Body of pancreas (tissue), 4 donors: ENCODE results near the gene SLC26A6. TPM values are rescaled to one million over a fixed set of nuclear protein-coding genes. Genes with fewer than 3 reads are reported as not detected.

Experiments
- ATAC-seq: fragments of 150-250 bp; one replicate; pipeline ENCODE4 v1.9.1; 2016
- DNase-seq, 4 donors: peaks; one replicate each; pipeline ENCODE4 v3.0.0-alpha.2; 2019
- H3K27ac ChIP-seq, 4 donors: fragments of 200-600 bp; sonication (generic); 1 replicate in 3 of 4; 2 replicates in 1 of 4; pipeline versions ENCODE4 v1.5.1 to v1.6.1; 2016 to 2019; ENCODE audit warnings: mild to moderate bottlenecking in 1 of 4, mixed read lengths in 1 of 4, moderate library complexity in 1 of 4
- H3K27me3 ChIP-seq, 2 donors: fragments of 200-600 bp; sonication (generic); one replicate each; pipeline ENCODE4 v1.6.0; 2016; ENCODE audit warnings: mild to moderate bottlenecking in 1 of 2
- H3K36me3 ChIP-seq, 2 donors: fragments of 200-600 bp; sonication (generic); replicated peaks in 1 of 2; 2 replicates each; pipeline ENCODE4 v1.5.1; 2016; ENCODE audit warnings: low read depth in 2 of 2; ENCODE audit not compliant: insufficient read depth in 1 of 2
- H3K4me1 ChIP-seq: fragments of 200-600 bp; sonication (generic); one replicate; pipeline ENCODE4 v1.6.0; 2016
- H3K4me3 ChIP-seq, 2 donors: fragments of 200-600 bp; sonication (generic); 1 replicate in 1 of 2; 2 replicates in 1 of 2; pipeline ENCODE4 v1.5.1; 2016 to 2019
- H3K9me3 ChIP-seq, 3 donors: fragments of 200-600 bp; sonication (generic); 1 replicate in 2 of 3; 2 replicates in 1 of 3; pipeline ENCODE4 v1.5.1; 2016
- CTCF ChIP-seq, 7 experiments: fragments of 450-650 bp in 4 of 7; fragments of 200-600 bp in 3 of 7; sonication (generic) in 3 of 7; IDR thresholded peaks; one replicate each; pipeline ENCODE4 v1.5.1; 2016 to 2019; ENCODE audit warnings: antibody characterized with exemption in 7 of 7
- POLR2A ChIP-seq, 3 donors: fragments of 450-650 bp; IDR thresholded peaks; one replicate each; pipeline ENCODE4 v1.6.1; 2016; ENCODE audit warnings: antibody characterized with exemption in 3 of 3, mild to moderate bottlenecking in 2 of 3
- WGBS, 2 donors: methylation state at CpG; one replicate each; pipeline ENCODE4 v1.1.5; 2017; 5-methylcytosine and 5-hydroxymethylcytosine counted together
- intact Hi-C: fragments of 100-400 bp; cut with DNase I; formaldehyde crosslinking; loops from one replicate; pipeline ENCODE4 v1.15.1; 2023
- total RNA-seq, 2 donors: library from RNA; depleted of rRNA; stranded (reverse); fragments of >200 nt; gene quantifications; one replicate each; pipeline ENCODE4 v1.1.0, GENCODE V29; 2016

SLC26A6 gene
- total RNA-seq, result 10 to 100 TPM; 17.8 to 35.0 TPM

DNA sequence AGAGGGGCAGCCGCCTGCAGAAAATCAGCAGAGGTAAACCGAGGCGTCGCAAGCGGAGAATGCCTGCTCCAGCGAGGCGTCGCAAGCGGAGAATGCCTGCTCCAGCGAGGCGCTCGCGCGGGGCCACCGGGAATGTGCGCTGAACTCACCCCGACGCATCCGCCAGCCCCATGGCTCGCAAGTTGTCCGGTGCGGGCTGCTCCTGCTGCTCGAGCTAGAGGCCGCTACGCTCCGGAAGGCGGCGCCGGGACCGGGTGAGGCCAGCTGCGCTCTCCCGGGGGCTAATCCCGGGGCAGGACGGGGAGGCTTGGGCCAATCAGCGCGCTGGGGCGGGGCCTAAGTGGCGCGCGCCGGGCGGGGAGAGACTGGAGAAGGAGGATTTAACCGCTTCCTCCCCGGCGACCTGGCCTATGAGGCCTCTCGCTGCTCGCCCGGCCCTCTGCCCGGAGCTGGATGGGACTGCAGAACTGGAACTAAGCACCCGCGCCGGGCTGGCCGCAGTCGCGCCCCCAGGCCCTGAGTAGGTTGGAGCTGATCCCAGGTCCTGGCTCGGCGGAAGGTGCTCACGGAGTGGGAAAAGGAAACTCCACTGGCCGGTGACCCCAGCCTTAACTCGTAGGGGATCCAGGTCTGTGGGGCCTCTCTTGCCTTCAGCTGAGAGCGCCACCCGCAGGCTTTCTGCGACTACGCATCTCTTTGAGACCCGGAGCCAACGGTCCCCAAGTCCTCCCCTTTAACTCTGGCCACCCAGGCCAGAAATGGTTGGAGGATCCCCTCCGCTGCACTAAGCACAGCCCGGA lies at the start of gene SLC26A6:
Gene SLC26A6, minus strand, starts transcription at position 240 of the 800 bp plus-strand sequence. Its CDS starts 68 bp downstream, at position 172.
- ATAC-seq (peak; percentile 99), DNase-seq (peak; percentile 96 to 97 (median 97))
- H3K27ac ChIP-seq, result peak within 1 kb of the TSS; percentile 37 to 72 (median 62)
- no peaks in the 10 kb centered on the region for H3K9me3 ChIP-seq
- intact Hi-C loops, result no loop called here
- H3K4me1 ChIP-seq, result peaks cover 19% of the 10 kb centered on the region
- WGBS, 2 donors, result 0% methylated on average over 68 of the region's 68 CpGs; no CpG with 5 or more reads in 1 of the 2 donors
- TF ChIP-seq POLR2A (IDR thresholded peaks at IDR 0.05) (peak; percentile 50 to 77 (median 77)), CTCF (IDR thresholded peaks at IDR 0.05) (peak; percentile 14 to 64 (median 39))
- H3K27me3 ChIP-seq, result no peaks in the 10 kb centered on the region
- H3K36me3 ChIP-seq, result no peaks in the 10 kb centered on the region
- peak within 1 kb of the TSS; percentile 80 to 88 for H3K4me3 ChIP-seq

- DNase-seq, result peak in 2 of 4 donors; percentile 30 to 49
- Histone ChIP-seq H3K9me3 (no peaks in the 10 kb centered on the region), H3K27me3 (no peaks in the 10 kb centered on the region), H3K4me3 (no peak overlapping the region), H3K27ac (peak overlapping the region in 1 of 4 donors; percentile 14), H3K36me3 (peaks cover 0 to 18% of the 10 kb centered on the region in 2 donors), H3K4me1 (peaks cover 21% of the 10 kb centered on the region)
- ATAC-seq, result no peak
- 38 to 63% methylated on average over 6 to 7 of the region's 7 CpGs for WGBS, 2 donors
- TF ChIP-seq CTCF (IDR thresholded peaks at IDR 0.05) (no peak), POLR2A (IDR thresholded peaks at IDR 0.05) (no peak)
- intact Hi-C loops, result no loop called here
Observed at GRCh38 chr3:48684480-48685143, 49.4 kb upstream of the SLC26A6 start.

GRCh38 chr3:48684054-48684349 lies 48.7 kb upstream of the SLC26A6 start:
- H3K9me3 ChIP-seq, result no peaks in the 10 kb centered on the region
- intact Hi-C loops, result no loop called here
- 66 to 74% methylated on average over 8 of the region's 8 CpGs for WGBS, 2 donors
- ATAC-seq (no peak), DNase-seq (no peak)
- H3K4me1 ChIP-seq, result peaks cover 21% of the 10 kb centered on the region
- no peaks in the 10 kb centered on the region for H3K27me3 ChIP-seq
- TF ChIP-seq CTCF (IDR thresholded peaks at IDR 0.05) (no peak), POLR2A (IDR thresholded peaks at IDR 0.05) (no peak)
- H3K36me3 ChIP-seq, result peaks cover 0 to 13% of the 10 kb centered on the region in 2 donors
- H3K4me3 ChIP-seq, result no peak overlapping the region
- no peak overlapping the region for H3K27ac ChIP-seq

DNA sequence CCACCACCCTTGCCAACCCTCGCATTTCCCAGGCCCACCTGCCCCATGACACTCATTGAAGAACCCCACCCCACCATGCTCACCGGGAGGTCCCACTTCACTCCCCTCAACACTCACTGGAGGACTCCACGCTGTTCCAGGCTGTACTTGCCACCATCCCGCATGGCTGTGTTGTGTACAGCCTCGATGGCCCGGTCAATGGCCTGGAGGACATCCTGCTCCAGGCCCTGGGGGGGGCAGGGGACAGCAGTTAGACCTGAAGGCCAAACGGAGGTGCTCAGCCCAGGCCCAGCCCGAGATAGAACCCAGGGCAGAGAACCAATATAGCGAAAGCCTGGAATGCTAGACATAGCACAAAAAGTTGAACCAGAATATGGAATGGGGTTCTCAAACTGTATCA lies 47.5 kb upstream of the SLC26A6 start:
- Histone ChIP-seq H3K9me3 (no peaks in the 10 kb centered on the region), H3K4me3 (no peak overlapping the region), H3K27ac (no peak overlapping the region), H3K4me1 (peaks cover 21% of the 10 kb centered on the region), H3K27me3 (no peaks in the 10 kb centered on the region), H3K36me3 (peaks cover 0 to 5% of the 10 kb centered on the region in 2 donors)
- TF ChIP-seq CTCF (IDR thresholded peaks at IDR 0.05), result no peak
- intact Hi-C loops, result no loop called here
- DNase-seq (no peak), ATAC-seq (no peak)
- WGBS, 2 donors, result 80 to 89% methylated on average over 9 of the region's 9 CpGs
